HEK293 (cell line): ENCODE data around the gene XPR1.

Experiments used
- CTCF ChIA-PET: fragments of 350-600 bp; formaldehyde crosslinking; extraction: SDS; loops from one replicate; lab custom pipeline; 2021; ENCODE audit warnings: antibody characterized with exemption; lab: Yijun Ruan, JAX
- POLR2A ChIA-PET: fragments of 300-600 bp; formaldehyde crosslinking; extraction: SDS; loops from one replicate; lab custom pipeline; 2020; ENCODE audit warnings: antibody characterized with exemption, inconsistent platforms; lab: Yijun Ruan, JAX
- H3K27ac ChIP-seq: fragments of 200-500 bp; sonication (Bioruptor generic); 2 replicates; pipeline ENCODE4 v1.5.1; 2014; ENCODE audit warnings: low read depth, low read length, control low read depth, inconsistent platforms; ENCODE audit errors: extremely low read depth
- H3K36me3 ChIP-seq, 2 experiments: fragments of 200-500 bp in 1 of 2; sonication (Bioruptor generic) in 1 of 2; 1 replicate in 1 of 2; 2 replicates in 1 of 2; pipeline ENCODE4 v1.5.1; 2014 to 2017; ENCODE audit warnings: inconsistent platforms in 2 of 2, low read length in 2 of 2; ENCODE audit not compliant: control insufficient read depth in 2 of 2, insufficient read depth in 1 of 2
- H3K4me1 ChIP-seq: fragments of 200-500 bp; sonication (Bioruptor generic); 2 replicates; pipeline ENCODE4 v1.5.1; 2014; ENCODE audit warnings: mild to moderate bottlenecking, low read length, inconsistent platforms; ENCODE audit not compliant: control insufficient read depth, insufficient read depth
- H3K4me3 ChIP-seq: 2 replicates; pipeline ENCODE4 v1.5.1; 2011; ENCODE audit warnings: low read depth, mild to moderate bottlenecking, control low read depth, low read length, moderate library complexity
- H3K9me3 ChIP-seq: fragments of 200-500 bp; sonication (Bioruptor generic); 2 replicates; pipeline ENCODE4 v1.5.1; 2014; ENCODE audit warnings: low read depth, low read length, inconsistent platforms; ENCODE audit not compliant: control insufficient read depth, insufficient read depth
- AEBP2 ChIP-seq: fragments of 450-650 bp; formaldehyde crosslinking; IDR thresholded peaks from 2 replicates; pipeline ENCODE4 v1.5.1; 2016; ENCODE audit warnings: missing biosample characterization, missing genetic modification characterization, borderline replicate concordance
- GFI1B ChIP-seq: fragments of 450-650 bp; formaldehyde crosslinking; IDR thresholded peaks from 2 replicates; pipeline ENCODE4 v1.5.1; 2016; ENCODE audit warnings: missing biosample characterization, missing genetic modification characterization
- OVOL3 ChIP-seq: fragments of 450-650 bp; formaldehyde crosslinking; IDR thresholded peaks from 2 replicates; pipeline ENCODE4 v1.5.1; 2016; ENCODE audit warnings: missing biosample characterization, missing genetic modification characterization
- PRDM1 ChIP-seq: fragments of 450-650 bp; formaldehyde crosslinking; IDR thresholded peaks from 2 replicates; pipeline ENCODE4; 2016; ENCODE audit warnings: missing biosample characterization, missing genetic modification characterization
- SCRT1 ChIP-seq: fragments of 450-650 bp; formaldehyde crosslinking; IDR thresholded peaks from 2 replicates; pipeline ENCODE4 v1.5.1; 2016; ENCODE audit warnings: missing biosample characterization, missing genetic modification characterization, borderline replicate concordance
- SCRT2 ChIP-seq: fragments of 450-650 bp; formaldehyde crosslinking; IDR thresholded peaks from 2 replicates; pipeline ENCODE4 v1.5.1; 2016; ENCODE audit warnings: missing biosample characterization, missing genetic modification characterization
- SP7 ChIP-seq: fragments of 450-650 bp; formaldehyde crosslinking; IDR thresholded peaks from 2 replicates; pipeline ENCODE4 v1.5.1; 2016; ENCODE audit warnings: missing biosample characterization, missing genetic modification characterization
- ZBTB11 ChIP-seq: fragments of 450-650 bp; formaldehyde crosslinking; conservative IDR thresholded peaks from 2 replicates; pipeline ENCODE4 v1.5.1; 2016; ENCODE audit warnings: low read depth, missing biosample characterization, missing genetic modification characterization
- ZBTB17 ChIP-seq: fragments of 450-650 bp; formaldehyde crosslinking; IDR thresholded peaks from 2 replicates; pipeline ENCODE4 v1.5.1; 2016; ENCODE audit warnings: missing biosample characterization, missing genetic modification characterization
- ZEB2 ChIP-seq: fragments of 450-650 bp; formaldehyde crosslinking; IDR thresholded peaks from 2 replicates; pipeline ENCODE4 v1.5.1; 2016; ENCODE audit warnings: missing biosample characterization, missing genetic modification characterization
- ZNF138 ChIP-seq: fragments of 450-650 bp; formaldehyde crosslinking; IDR thresholded peaks from 2 replicates; pipeline ENCODE4 v1.5.1; 2016; ENCODE audit warnings: missing biosample characterization, missing genetic modification characterization, borderline replicate concordance
- ZNF175 ChIP-seq: fragments of 450-650 bp; formaldehyde crosslinking; IDR thresholded peaks from 2 replicates; pipeline ENCODE4 v1.5.1; 2016; ENCODE audit warnings: missing biosample characterization, missing genetic modification characterization
- ZNF239 ChIP-seq: fragments of 450-650 bp; formaldehyde crosslinking; IDR thresholded peaks from 2 replicates; pipeline ENCODE4 v1.5.1; 2016; ENCODE audit warnings: missing biosample characterization, missing genetic modification characterization
- ZNF266 ChIP-seq: fragments of 450-650 bp; formaldehyde crosslinking; IDR thresholded peaks from 2 replicates; pipeline ENCODE4 v1.5.1; 2016; ENCODE audit warnings: missing biosample characterization, missing genetic modification characterization, low read depth
- ZNF292 ChIP-seq: fragments of 450-650 bp; formaldehyde crosslinking; IDR thresholded peaks from 2 replicates; pipeline ENCODE4 v1.5.1; 2016; ENCODE audit warnings: low read depth, missing biosample characterization, missing genetic modification characterization, borderline replicate concordance
- ZNF302 ChIP-seq: fragments of 450-650 bp; formaldehyde crosslinking; IDR thresholded peaks from 2 replicates; pipeline ENCODE4 v1.5.1; 2016; ENCODE audit warnings: missing biosample characterization, missing genetic modification characterization, low read depth
- ZNF449 ChIP-seq: fragments of 450-650 bp; formaldehyde crosslinking; IDR thresholded peaks from 2 replicates; pipeline ENCODE4 v1.5.1; 2017; ENCODE audit warnings: missing biosample characterization, mild to moderate bottlenecking, missing genetic modification characterization, moderate library complexity
- ZNF513 ChIP-seq: fragments of 450-650 bp; IDR thresholded peaks from 2 replicates; pipeline ENCODE4 v1.5.1; 2018; ENCODE audit warnings: missing biosample characterization, missing genetic modification characterization
- ZNF658 ChIP-seq: fragments of 450-650 bp; formaldehyde crosslinking; IDR thresholded peaks from 2 replicates; pipeline ENCODE4; 2016; ENCODE audit warnings: missing biosample characterization, missing genetic modification characterization
- ZNF660 ChIP-seq: fragments of 450-650 bp; IDR thresholded peaks from 2 replicates; pipeline ENCODE4 v1.5.1; 2018; ENCODE audit warnings: missing biosample characterization, mild to moderate bottlenecking, missing genetic modification characterization
- ZNF768 ChIP-seq: fragments of 450-650 bp; formaldehyde crosslinking; IDR thresholded peaks from 2 replicates; pipeline ENCODE4 v1.5.1; 2018; ENCODE audit warnings: missing biosample characterization, mild to moderate bottlenecking, missing genetic modification characterization
- ZSCAN4 ChIP-seq: fragments of 450-650 bp; formaldehyde crosslinking; IDR thresholded peaks from 2 replicates; pipeline ENCODE4 v1.5.1; 2017; ENCODE audit warnings: missing biosample characterization, missing genetic modification characterization

The XPR1 gene

GRCh38 chr1:180785887-180786286, 154.1 kb downstream of the XPR1 start (continued):
- TF ChIP-seq ZSCAN4 (tag by site-specific recombination): no peak
- no peak for TF ChIP-seq AEBP2 (tag by site-specific recombination)
- TF ChIP-seq OVOL3 (tag by site-specific recombination): no peak
- no peak for TF ChIP-seq ZNF138 (tag by site-specific recombination)
- TF ChIP-seq ZNF175 (tag by site-specific recombination): no peak
- TF ChIP-seq ZNF292 (tag by site-specific recombination): no peak
- no peak for TF ChIP-seq ZNF266 (tag by site-specific recombination)
- TF ChIP-seq ZEB2 (tag by site-specific recombination): no peak
- TF ChIP-seq ZNF513: no peak

- no peak for TF ChIP-seq ZBTB17 (tag by site-specific recombination)
- TF ChIP-seq SCRT2 (tag by site-specific recombination): no peak
- H3K4me1 ChIP-seq: no peaks in the 10 kb centered on the region
- H3K4me3 ChIP-seq: no peak overlapping the region
- CTCF ChIA-PET: interaction anchor here (0.7 kb wide), 1 partner anchor 14 kb away, joined by 4 read pairs; no protein-coding TSS in a partner anchor
- H3K9me3 ChIP-seq: no peaks in the 10 kb centered on the region
- POLR2A ChIA-PET: no interaction called here
- no peaks in the 10 kb centered on the region for H3K36me3 ChIP-seq
- H3K27ac ChIP-seq: no peak overlapping the region
Observed at GRCh38 chr1:180786624-180787023, 154.8 kb downstream of the XPR1 start.

GRCh38 chr1:180787628-180788307, 155.9 kb downstream of the XPR1 start:
- H3K27ac ChIP-seq: no peak overlapping the region
- H3K4me3 ChIP-seq: no peak overlapping the region
- no peaks in the 10 kb centered on the region for H3K36me3 ChIP-seq
- H3K9me3 ChIP-seq: no peaks in the 10 kb centered on the region
- no peaks in the 10 kb centered on the region for H3K4me1 ChIP-seq
- ChIA-PET CTCF (interaction anchor here (0.6 to 1.1 kb wide), 3 partner anchors 7 to 258 kb away, joined by 3 to 5 read pairs (median 4); no protein-coding TSS in a partner anchor), POLR2A (no interaction called here)
- TF ChIP-seq SP7 (tag by site-specific recombination) (no peak), ZNF768 (tag by site-specific recombination) (no peak), ZNF449 (tag by site-specific recombination) (no peak), ZNF302 (tag by site-specific recombination) (no peak), ZNF658 (tag by site-specific recombination) (no peak), ZNF660 (tag by site-specific recombination) (no peak), ZBTB11 (tag by site-specific recombination) (no peak), ZNF239 (tag by site-specific recombination) (no peak), GFI1B (no peak), SCRT1 (tag by site-specific recombination) (no peak), PRDM1 (tag by site-specific recombination) (no peak)
